Renal pelvis (tissue), 4 donors: ENCODE results near the gene CYLD. TPM values are rescaled to one million over a fixed set of nuclear protein-coding genes. Genes with fewer than 3 reads are reported as not detected.

Experiments used
- DNase-seq: peaks from one replicate; pipeline ENCODE4 v3.0.0-alpha.2; 2013
- polyA plus RNA-seq, 3 donors: library from polyadenylated mRNA; unstranded; fragments of 120-200 nt; gene quantifications; one replicate each; pipeline ENCODE4 v1.2.1, GENCODE V29; 2013; ENCODE audit not compliant: insufficient read length in 3 of 3

The CYLD gene
- polyA plus RNA-seq, 3 donors = 18.9 to 24.4 (median 20.7) TPM

DNA sequence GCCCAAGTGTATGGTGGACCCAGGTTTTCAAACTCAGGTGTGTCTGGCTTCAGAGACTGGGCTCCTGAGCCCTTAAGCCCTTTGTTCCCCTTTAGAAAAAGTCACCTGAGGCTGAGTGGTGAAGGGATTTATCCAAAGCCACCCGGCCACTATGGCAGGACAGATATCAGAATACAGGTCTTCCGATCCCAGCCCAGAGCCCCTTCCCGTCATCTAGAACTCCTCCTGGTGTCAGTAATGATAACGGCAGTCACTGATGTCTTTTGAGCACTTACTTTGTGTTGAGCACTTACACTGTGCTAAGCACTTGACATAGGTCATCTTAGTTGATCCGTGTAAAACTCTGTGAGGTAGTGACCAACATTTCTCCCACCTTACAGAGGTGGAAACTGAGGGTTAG, 31.9 kb upstream of the CYLD start:
- DNase-seq = no peak

- DNase-seq = no peak
These were observed 30.8 kb upstream of the CYLD start for GRCh38 chr16:50711040-50711439.

- DNase-seq = no peak
These were observed 29.9 kb upstream of the CYLD start for GRCh38 chr16:50711862-50712559.

- DNase-seq = no peak
These were observed 29.4 kb upstream of the CYLD start for GRCh38 chr16:50712560-50712898.

DNA sequence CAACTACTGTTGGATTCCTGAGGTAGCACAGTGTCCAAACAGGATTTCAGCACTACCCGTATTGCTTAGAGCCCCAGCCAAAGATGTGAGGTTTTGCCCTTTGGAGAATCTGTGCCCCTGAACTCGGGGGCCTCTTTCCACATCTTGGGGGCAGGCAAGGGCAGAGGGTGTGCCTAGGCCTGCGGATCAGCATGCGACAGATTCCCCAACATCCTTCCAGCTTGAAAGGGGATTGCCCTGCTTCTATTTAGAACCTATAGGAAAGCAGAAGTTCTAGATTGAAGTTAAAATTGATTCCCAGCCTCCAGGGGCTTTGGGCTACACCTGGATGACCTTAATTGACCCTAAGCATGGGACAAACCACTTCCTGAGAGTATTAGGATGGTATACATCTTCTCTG, 28.9 kb upstream of the CYLD start:
- no peak for DNase-seq

DNA sequence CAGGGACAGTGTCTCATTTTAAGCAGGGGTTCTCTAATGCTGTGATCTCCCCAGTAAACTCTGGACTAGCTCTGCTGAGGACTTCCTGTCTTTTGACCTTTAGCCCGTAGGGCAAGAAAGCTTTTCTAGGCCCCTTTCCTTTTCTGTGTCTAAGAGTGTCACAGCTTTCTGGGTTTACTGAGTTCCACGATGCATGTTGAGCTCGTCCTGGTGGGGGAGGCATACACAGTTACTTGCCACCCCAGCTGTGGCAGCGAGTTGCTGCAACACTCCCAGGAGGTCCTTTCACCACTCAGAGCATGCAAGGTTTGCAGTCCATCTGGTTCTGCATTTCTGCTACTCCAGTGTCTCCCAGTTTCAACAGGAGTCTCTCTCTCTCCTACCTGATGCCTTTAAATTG, 24.8 kb upstream of the CYLD start:
- no peak for DNase-seq

DNA sequence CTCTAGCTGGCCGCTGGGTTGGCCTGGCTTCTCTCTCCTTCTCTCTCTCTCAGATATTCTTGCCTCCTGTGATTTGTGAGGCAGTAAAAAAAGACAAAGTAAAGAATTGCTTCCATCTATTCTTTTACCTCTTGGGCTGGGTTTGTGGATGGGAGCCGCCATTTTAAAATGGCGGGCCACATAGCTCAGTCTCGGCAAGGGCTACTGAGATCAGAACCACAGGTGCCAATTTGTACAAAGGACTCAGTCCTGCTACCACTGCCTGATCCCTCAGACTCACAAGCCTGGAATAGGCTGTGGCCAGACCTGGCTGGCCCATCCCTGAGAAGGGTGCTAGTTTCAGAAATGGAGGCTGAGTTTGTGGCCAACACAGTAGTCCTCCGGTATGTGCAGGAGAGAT, 24.4 kb upstream of the CYLD start:
- no peak for DNase-seq

DNA sequence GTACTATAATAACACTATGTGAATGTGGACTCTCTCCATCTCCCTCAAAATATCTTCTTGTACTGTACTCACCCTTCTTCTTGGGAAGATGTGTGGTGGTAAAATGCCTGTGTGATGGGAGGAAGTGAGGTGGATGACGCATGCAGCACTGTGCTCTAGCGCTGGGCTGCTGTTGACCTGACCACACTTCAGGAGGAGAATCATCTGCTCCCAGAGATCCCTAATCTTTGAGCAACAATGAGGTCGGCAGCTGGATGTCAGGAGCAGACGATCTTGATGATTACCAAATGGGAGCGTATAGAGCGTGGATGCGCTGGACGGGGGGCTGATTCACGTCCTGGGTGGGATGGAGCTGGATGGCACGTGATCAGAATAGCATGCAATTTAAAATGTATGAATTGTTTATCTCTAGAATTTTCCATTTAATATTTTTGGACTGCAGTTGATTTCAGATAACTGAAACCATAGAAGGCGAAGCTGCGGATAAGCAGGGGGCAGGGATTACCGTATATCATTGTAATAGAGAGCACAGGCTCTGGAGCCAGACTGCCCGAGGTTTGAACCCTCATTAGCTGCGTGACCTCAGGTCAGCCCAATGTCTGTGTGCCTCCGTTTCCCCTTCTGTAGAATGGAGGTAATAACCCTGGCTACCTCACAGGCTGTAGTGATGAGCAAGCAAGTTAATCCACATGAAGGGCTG, 23.7 kb upstream of the CYLD start:
- no peak for DNase-seq

DNA sequence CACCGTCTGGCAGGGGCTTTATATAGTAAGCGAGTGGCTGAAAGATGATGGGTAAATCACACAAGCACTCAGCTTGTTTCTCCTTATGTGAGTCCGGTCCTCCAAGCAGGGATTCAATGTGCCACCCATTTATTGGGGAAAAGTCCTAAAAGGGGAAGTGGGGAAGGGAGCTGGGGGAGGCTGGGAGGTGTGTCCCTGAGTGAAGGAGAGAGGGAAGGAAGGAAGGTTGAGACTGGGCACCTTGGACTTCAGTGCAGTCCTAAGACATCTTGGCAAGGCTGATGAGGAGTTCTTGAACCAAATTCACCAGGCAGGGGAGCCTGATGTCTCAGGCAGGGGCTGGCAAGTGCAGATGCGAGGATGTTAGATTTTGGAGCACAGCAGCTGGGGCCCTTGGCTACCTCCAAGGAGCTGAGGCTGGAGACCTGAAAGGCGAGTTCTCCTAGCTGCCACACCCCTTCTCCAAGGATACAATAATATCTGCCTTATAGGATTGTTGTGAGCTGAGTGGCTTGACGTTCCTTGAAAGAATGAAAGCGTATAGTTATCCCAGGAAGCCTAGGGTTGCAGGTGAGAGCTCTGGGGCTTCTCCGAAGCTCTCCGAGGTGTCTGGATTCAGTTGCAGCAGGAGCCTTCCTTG, 23.0 kb upstream of the CYLD start:
- DNase-seq = no peak

- no peak for DNase-seq
These were observed 22.2 kb upstream of the CYLD start for GRCh38 chr16:50719401-50720337.

DNA sequence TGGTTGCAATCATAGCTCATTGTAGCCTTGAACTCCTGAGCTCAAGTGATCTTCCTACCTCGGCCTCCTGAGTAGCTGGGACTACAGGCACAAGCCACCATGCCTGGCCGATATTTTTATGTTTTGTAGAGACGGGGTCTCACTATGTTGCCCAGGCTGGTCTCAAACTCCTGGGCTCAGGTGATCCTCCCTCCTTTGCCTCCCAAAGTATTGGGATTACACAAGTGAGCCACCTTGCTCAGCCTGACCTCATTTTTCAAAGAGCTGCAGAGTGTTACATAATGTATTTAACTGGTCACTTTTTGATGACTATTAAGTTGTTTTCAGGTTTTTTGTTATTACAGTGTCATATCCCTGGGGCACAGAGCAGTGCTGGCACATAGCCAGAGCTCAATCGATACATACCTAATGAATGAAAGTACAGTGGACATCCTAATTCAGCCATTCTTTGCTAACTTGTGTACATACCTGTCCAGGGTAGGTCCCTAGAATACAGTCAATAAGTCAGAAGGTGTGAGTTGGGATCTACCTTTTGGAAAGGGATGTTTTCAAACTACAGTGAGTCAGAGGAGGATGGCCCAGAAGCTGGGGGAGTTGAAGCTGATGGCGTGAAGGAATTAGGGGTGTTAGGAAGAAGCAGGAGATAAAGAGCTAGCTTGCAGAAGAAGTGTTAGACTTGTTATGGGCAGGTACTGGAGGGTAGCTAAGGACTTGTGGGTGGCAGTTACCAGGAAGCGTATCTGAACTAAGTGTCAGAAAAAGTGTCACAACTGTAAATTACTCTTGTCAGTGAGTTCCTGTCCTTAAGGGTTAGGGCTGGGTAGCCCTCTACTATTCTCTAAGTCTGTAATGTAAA, 20.1 kb upstream of the CYLD start:
- no peak for DNase-seq

GRCh38 chr16:50722405-50722737, 19.5 kb upstream of the CYLD start:
- DNase-seq = no peak

DNA sequence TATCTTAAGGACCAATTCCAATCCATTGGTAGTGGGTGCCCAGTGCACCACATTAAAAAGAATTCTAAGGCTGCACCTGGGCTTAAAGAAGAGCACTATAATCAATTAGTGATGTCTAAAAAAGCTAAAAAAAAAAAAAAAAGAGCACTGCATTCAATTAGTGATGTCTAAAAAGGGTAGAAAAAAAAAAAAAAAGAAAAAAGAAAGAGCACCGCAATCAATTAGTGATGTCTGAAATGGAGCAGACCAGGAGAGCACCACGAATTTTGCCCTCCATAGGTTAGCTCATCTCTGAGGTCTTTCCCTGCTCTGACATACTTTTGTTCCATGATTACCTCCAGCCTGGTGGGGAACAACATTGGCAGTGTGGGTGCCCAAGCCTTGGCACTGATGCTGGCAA, 18.9 kb upstream of the CYLD start:
- DNase-seq = no peak

GRCh38 chr16:50724306-50724705, 17.6 kb upstream of the CYLD start:
- DNase-seq = no peak

DNA sequence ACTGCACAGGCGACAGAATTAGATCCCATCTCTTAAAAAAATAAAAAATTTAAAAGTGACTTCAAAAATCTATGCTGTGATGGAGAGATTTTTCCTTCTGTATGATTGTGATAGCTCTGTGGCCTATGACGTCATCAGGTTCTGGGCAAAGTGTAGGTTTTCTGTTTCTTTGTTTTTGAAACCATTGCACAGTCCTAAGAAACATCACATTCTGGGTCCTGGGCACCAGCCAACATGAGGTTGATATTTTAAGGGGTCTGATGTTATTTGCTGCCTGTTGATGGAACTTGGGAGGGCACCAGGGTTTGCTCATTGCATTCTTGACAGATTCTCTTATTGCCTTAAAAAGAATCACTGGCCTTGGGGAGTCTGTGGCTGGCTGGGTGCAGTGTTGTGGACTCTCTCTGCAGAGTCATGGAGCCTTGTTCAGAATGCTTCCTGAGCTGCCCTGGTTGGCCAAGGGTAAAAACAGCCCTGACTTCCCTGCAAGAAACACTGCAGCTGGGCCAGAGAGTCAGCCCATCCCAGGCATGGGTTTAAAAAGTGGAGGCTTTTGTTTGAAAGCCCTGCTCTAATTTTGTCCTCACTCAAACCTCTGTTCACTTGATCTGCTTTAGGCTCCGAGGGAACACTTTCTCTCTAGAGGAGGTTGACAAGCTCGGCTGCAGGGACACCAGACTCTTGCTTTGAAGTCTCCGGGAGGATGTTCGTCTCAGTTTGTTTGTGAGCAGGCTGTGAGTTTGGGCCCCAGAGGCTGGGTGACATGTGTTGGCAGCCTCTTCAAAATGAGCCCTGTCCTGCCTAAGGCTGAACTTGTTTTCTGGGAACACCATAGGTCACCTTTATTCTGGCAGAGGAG, 10.5 kb upstream of the CYLD start:
- no peak for DNase-seq

DNA sequence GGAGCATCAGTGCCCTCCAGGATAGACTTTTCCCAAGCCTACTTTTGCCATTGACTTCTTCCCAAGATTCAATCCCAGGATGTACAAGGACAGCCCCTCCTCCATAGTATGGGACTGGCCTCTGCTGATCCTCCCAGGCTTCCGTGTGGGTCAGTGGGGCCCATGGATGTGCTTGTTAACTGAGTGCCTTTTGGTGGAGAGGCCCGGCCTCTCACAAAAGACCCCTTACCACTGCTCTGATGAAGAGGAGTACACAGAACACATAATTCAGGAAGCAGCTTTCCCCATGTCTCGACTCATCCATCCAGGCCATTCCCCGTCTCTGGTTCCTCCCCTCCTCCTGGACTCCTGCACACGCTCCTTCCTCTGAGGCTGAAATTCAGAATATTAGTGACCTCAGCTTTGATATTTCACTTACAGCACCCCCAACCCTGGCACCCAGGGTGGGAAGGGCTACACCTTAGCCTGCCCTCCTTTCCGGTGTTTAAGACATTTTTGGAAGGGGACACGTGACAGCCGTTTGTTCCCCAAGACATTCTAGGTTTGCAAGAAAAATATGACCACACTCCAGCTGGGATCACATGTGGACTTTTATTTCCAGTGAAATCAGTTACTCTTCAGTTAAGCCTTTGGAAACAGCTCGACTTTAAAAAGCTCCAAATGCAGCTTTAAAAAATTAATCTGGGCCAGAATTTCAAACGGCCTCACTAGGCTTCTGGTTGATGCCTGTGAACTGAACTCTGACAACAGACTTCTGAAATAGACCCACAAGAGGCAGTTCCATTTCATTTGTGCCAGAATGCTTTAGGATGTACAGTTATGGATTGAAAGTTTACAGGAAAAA, 9.7 kb upstream of the CYLD start:
- DNase-seq = no peak

DNA sequence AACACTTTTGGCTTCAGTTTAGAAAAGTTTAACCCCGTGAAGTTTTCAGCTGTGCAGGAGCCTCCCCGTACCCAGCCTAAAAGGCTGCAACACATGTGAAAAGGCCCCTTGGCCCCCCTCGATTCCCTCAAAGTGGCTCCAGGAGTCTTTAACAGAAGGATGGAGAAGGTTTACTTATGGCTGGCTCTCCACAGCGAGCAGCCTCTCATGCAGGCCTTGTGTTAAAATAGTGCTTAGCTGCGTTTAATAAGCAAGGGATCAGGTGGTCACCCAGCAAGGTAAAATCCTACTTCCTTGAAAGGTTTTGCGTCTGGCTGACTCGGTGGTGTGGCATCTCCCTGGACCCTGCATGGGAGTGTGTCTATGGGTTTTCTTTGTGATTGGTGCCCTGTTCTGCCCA, 8.4 kb upstream of the CYLD start:
- no peak for DNase-seq

DNA sequence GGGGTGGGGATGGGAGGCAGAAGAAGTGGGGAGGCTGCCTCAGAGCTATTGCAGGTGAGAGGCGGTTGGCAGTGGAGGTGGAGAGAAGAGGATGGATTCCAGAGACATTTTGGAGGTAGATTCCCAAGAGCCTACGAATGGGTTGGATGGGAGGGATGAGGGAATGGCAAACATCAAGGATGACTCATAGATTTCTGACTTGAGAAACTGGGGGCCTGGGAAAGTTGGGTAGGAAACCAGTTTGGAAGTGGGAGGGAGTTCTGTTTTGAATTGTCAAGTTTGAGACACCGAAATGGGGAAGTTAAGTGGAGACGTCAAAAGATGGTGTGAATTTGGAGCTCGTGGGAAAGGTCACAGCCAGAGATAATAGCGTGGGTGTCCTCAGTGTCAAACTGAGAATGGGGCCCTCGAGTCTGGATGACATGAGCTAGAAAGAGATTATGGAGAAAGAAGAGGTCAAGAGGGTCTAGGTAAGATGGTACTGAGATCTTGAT, 6.2 kb upstream of the CYLD start:
- DNase-seq = no peak

- no peak for DNase-seq
These were observed 5.4 kb upstream of the CYLD start for GRCh38 chr16:50736448-50736847.
